ENCODE results near the gene ZNF678. TPM values are rescaled to one million over a fixed set of nuclear protein-coding genes. Genes with fewer than 3 reads are reported as not detected.

The ZNF678 gene
- total and polyA plus RNA-seq, 9 of the 15 experiments (the other 6 are each of a cell fraction or from before 2014, with no cell fraction given), result 3.0 to 16.8 (median 8.0) TPM

Small RNA genes lying within 50 kb of the gene (small RNA-seq; reads per million reads assigned to genes)
- gene RNA5SP77, result 5.3 reads per million, percentile 93 among the genes with 10 or more reads in this experiment

Other genes with a start within 250 kb of the ZNF678 start
- 41.1 and 57.4 TPM in 2 replicates for gene CDC42BPA, start 245.1 kb upstream of the ZNF678 start, total RNA-seq (2014; rRNA removed)
- gene CDC42BPA, start 245.1 kb upstream of the ZNF678 start, total RNA-seq (2014; rRNA removed; fragmentation: Illumina TruSeq; extraction: Trizol), result 69.8 and 76.9 TPM in 2 replicates
- 73.9 and 77.5 TPM in 2 replicates for gene CDC42BPA, start 245.1 kb upstream of the ZNF678 start, total RNA-seq (2015; rRNA removed; fragmentation: Illumina TruSeq; extraction: Trizol)
- gene CDC42BPA, start 245.1 kb upstream of the ZNF678 start, total RNA-seq (2021), result 49.8 and 54.9 TPM in 2 replicates
- gene CDC42BPA, start 245.1 kb upstream of the ZNF678 start, polyA plus RNA-seq (2011; rRNA removed), result 27.7 and 44.1 TPM in 2 replicates
- 31.6 and 34.5 TPM in 2 replicates for gene CDC42BPA, start 245.1 kb upstream of the ZNF678 start, polyA plus RNA-seq (2014; fragmentation: Illumina TruSeq; extraction: Trizol)
- 10 to 100 TPM in 1 of 2 experiments, 1 to 10 TPM in 1; 8.0 to 52.1 TPM for gene CDC42BPA, start 245.1 kb upstream of the ZNF678 start, polyA plus RNA-seq (2014; fragmentation: Nextera tagmentation; extraction: Ambion mirVana)
- 27.0 and 27.4 TPM in 2 replicates for gene CDC42BPA, start 245.1 kb upstream of the ZNF678 start, polyA plus RNA-seq (2014; rRNA removed)
- gene JMJD4, start 171.7 kb downstream of the ZNF678 start, total RNA-seq (2014; rRNA removed), result 39.6 and 52.8 TPM in 2 replicates
- gene JMJD4, start 171.7 kb downstream of the ZNF678 start, total RNA-seq (2014; rRNA removed; fragmentation: Illumina TruSeq; extraction: Trizol), result 19.5 and 20.3 TPM in 2 replicates
- gene JMJD4, start 171.7 kb downstream of the ZNF678 start, total RNA-seq (2015; rRNA removed; fragmentation: Illumina TruSeq; extraction: Trizol), result 30.3 and 33.9 TPM in 2 replicates
- gene JMJD4, start 171.7 kb downstream of the ZNF678 start, total RNA-seq (2021), result 41.7 and 42.6 TPM in 2 replicates
- gene JMJD4, start 171.7 kb downstream of the ZNF678 start, polyA plus RNA-seq (2011; rRNA removed), result 23.4 and 29.2 TPM in 2 replicates
- gene JMJD4, start 171.7 kb downstream of the ZNF678 start, polyA plus RNA-seq (2014; fragmentation: Illumina TruSeq; extraction: Trizol), result 22.0 and 26.6 TPM in 2 replicates
- gene JMJD4, start 171.7 kb downstream of the ZNF678 start, polyA plus RNA-seq (2014; fragmentation: Nextera tagmentation; extraction: Ambion mirVana), result 1 to 10 TPM; 1.4 to 3.0 TPM
- gene JMJD4, start 171.7 kb downstream of the ZNF678 start, polyA plus RNA-seq (2014; rRNA removed), result 31.7 and 34.7 TPM in 2 replicates
- gene SNAP47, start 171.9 kb downstream of the ZNF678 start, total RNA-seq (2014; rRNA removed), result 40.9 and 49.6 TPM in 2 replicates
- 30.7 and 32.7 TPM in 2 replicates for gene SNAP47, start 171.9 kb downstream of the ZNF678 start, total RNA-seq (2014; rRNA removed; fragmentation: Illumina TruSeq; extraction: Trizol)
- gene SNAP47, start 171.9 kb downstream of the ZNF678 start, total RNA-seq (2015; rRNA removed; fragmentation: Illumina TruSeq; extraction: Trizol), result 32.5 and 33.2 TPM in 2 replicates
- 37.3 and 41.3 TPM in 2 replicates for gene SNAP47, start 171.9 kb downstream of the ZNF678 start, total RNA-seq (2021)
- gene SNAP47, start 171.9 kb downstream of the ZNF678 start, polyA plus RNA-seq (2011; rRNA removed), result 32.1 and 36.8 TPM in 2 replicates
- gene SNAP47, start 171.9 kb downstream of the ZNF678 start, polyA plus RNA-seq (2014; fragmentation: Illumina TruSeq; extraction: Trizol), result 32.6 and 36.8 TPM in 2 replicates
- 1 to 10 TPM; 2.5 to 4.4 TPM for gene SNAP47, start 171.9 kb downstream of the ZNF678 start, polyA plus RNA-seq (2014; fragmentation: Nextera tagmentation; extraction: Ambion mirVana)
- 24.9 and 33.0 TPM in 2 replicates for gene SNAP47, start 171.9 kb downstream of the ZNF678 start, polyA plus RNA-seq (2014; rRNA removed)

All from K562 (cell line).